H9 (cell line): ENCODE data around the gene C19orf81. TPM values are rescaled to one million over a fixed set of nuclear protein-coding genes. Genes with fewer than 3 reads are reported as not detected.
A peak's percentile ranks its signal among the peaks of the same experiment; 100 is the strongest.

Experiments
- DNase-seq: peaks from one replicate; pipeline ENCODE4 v3.0.0-alpha.2; 2017
- H2AFZ ChIP-seq: one replicate; pipeline ENCODE4 v1.6.1; 2013; ENCODE audit warnings: mild to moderate bottlenecking, low read length, control low read depth, moderate library complexity
- H2AK5ac ChIP-seq: 2 replicates; pipeline ENCODE4 v1.6.1; 2013; ENCODE audit warnings: low read length, control low read depth, mixed read lengths; ENCODE audit not compliant: insufficient read length
- H2BK120ac ChIP-seq: one replicate; pipeline ENCODE4 v1.6.1; 2013; ENCODE audit warnings: low read depth, mild to moderate bottlenecking, low read length, control low read depth, inconsistent platforms; ENCODE audit not compliant: poor library complexity, severe bottlenecking
- H2BK12ac ChIP-seq: 2 replicates; pipeline ENCODE4 v1.6.1; 2013; ENCODE audit warnings: low read length, control low read depth, mixed read lengths, low read depth; ENCODE audit not compliant: insufficient read length
- H2BK15ac ChIP-seq: 2 replicates; pipeline ENCODE4 v1.6.1; 2013; ENCODE audit warnings: low read depth, low read length, control low read depth
- H2BK20ac ChIP-seq: one replicate; pipeline ENCODE4 v1.6.1; 2013; ENCODE audit warnings: low read depth, mild to moderate bottlenecking, low read length, control low read depth, inconsistent platforms; ENCODE audit not compliant: poor library complexity, severe bottlenecking
- H2BK5ac ChIP-seq: 2 replicates; pipeline ENCODE4 v1.6.1; 2013; ENCODE audit warnings: low read length, control low read depth, mixed read lengths; ENCODE audit not compliant: insufficient read length
- H3K14ac ChIP-seq: 2 replicates; pipeline ENCODE4 v1.6.1; 2013; ENCODE audit warnings: low read length, control low read depth; ENCODE audit not compliant: insufficient read depth
- H3K18ac ChIP-seq: 2 replicates; pipeline ENCODE4 v1.6.1; 2013; ENCODE audit warnings: low read depth, mild to moderate bottlenecking, mixed read lengths, low read length, control low read depth; ENCODE audit not compliant: insufficient read length
- H3K23ac ChIP-seq: 2 replicates; pipeline ENCODE4 v1.6.1; 2013; ENCODE audit warnings: low read length, control low read depth, mixed read lengths, low read depth; ENCODE audit not compliant: insufficient read length
- H3K23me2 ChIP-seq: 2 replicates; pipeline ENCODE4 v1.6.1; 2013; ENCODE audit warnings: low read depth, mild to moderate bottlenecking, mixed read lengths, low read length, control low read depth; ENCODE audit not compliant: insufficient read length, poor library complexity, severe bottlenecking
- H3K27ac ChIP-seq: 2 replicates; pipeline ENCODE4 v1.5.1; 2013; ENCODE audit warnings: low read length, control low read depth, mixed read lengths, low read depth; ENCODE audit not compliant: insufficient read length
- H3K27me3 ChIP-seq: 2 replicates; pipeline ENCODE4 v1.6.1; 2013; ENCODE audit warnings: low read length, control low read depth, inconsistent platforms; ENCODE audit not compliant: insufficient read depth
- H3K4ac ChIP-seq: 2 replicates; pipeline ENCODE4 v1.6.1; 2013; ENCODE audit warnings: low read depth, mild to moderate bottlenecking, control low read depth, inconsistent platforms, low read length, moderate library complexity
- H3K4me1 ChIP-seq: 2 replicates; pipeline ENCODE4 v1.6.1; 2013; ENCODE audit warnings: low read length, control low read depth, inconsistent platforms; ENCODE audit not compliant: insufficient read depth
- H3K4me2 ChIP-seq: 2 replicates; pipeline ENCODE4 v1.6.1; 2013; ENCODE audit warnings: low read length, control low read depth, mixed read lengths; ENCODE audit not compliant: insufficient read length, insufficient read depth
- H3K56ac ChIP-seq: 2 replicates; pipeline ENCODE4 v1.6.1; 2013; ENCODE audit warnings: low read depth, mild to moderate bottlenecking, mixed read lengths, low read length, control low read depth; ENCODE audit not compliant: insufficient read length
- H3K79me1 ChIP-seq: 2 replicates; pipeline ENCODE4 v1.6.1; 2013; ENCODE audit warnings: low read depth, mild to moderate bottlenecking, moderate library complexity, low read length, control low read depth, inconsistent platforms; ENCODE audit not compliant: insufficient read depth, poor library complexity, severe bottlenecking
- H3K79me2 ChIP-seq: 2 replicates; pipeline ENCODE4 v1.6.1; 2013; ENCODE audit warnings: low read length, control low read depth, inconsistent platforms; ENCODE audit not compliant: insufficient read depth
- H3K9ac ChIP-seq: 2 replicates; pipeline ENCODE4 v1.6.1; 2013; ENCODE audit warnings: low read length, control low read depth, mixed read lengths; ENCODE audit not compliant: insufficient read length; ENCODE audit errors: extremely low read depth
- H3K9me3 ChIP-seq: one replicate; pipeline ENCODE4 v1.6.1; 2013; ENCODE audit warnings: low read depth, low read length, inconsistent platforms; ENCODE audit not compliant: control insufficient read depth
- H3T11ph ChIP-seq: one replicate; pipeline ENCODE4 v1.6.1; 2013; ENCODE audit warnings: mild to moderate bottlenecking, low read length, control low read depth, inconsistent platforms
- H4K20me1 ChIP-seq: one replicate; pipeline ENCODE4 v1.6.1; 2013; ENCODE audit not compliant: control insufficient read depth, insufficient read length, insufficient read depth
- H4K5ac ChIP-seq: 2 replicates; pipeline ENCODE4 v1.6.1; 2013; ENCODE audit warnings: low read depth, mild to moderate bottlenecking, mixed read lengths, low read length, control low read depth; ENCODE audit not compliant: insufficient read length
- H4K8ac ChIP-seq: replicated peaks from 2 replicates; pipeline ENCODE4 v1.6.1; 2013; ENCODE audit warnings: low read length, control low read depth, mixed read lengths, low read depth; ENCODE audit not compliant: insufficient read length
- H4K91ac ChIP-seq: 2 replicates; pipeline ENCODE4 v1.6.1; 2013; ENCODE audit warnings: low read depth, mild to moderate bottlenecking, moderate library complexity, mixed read lengths, low read length, control low read depth; ENCODE audit not compliant: insufficient read length
- H3K27ac Mint-ChIP-seq, 3 experiments: 2 replicates in 2 of 3; 3 replicates in 1 of 3; pipeline ENCODE4 v1.8.0; 2020 to 2021; ENCODE audit warnings: mixed read lengths in 3 of 3, mild to moderate bottlenecking in 1 of 3, moderate library complexity in 1 of 3
- H3K27me3 Mint-ChIP-seq: 2 replicates; pipeline ENCODE4 v1.8.0; 2021; ENCODE audit warnings: low read depth, mild to moderate bottlenecking, moderate library complexity, mixed read lengths
- H3K36me3 Mint-ChIP-seq, 3 experiments: 2 replicates in 2 of 3; 3 replicates in 1 of 3; pipeline ENCODE4 v1.8.0; 2020 to 2021; ENCODE audit warnings: low read depth in 3 of 3, mixed read lengths in 3 of 3; ENCODE audit not compliant: insufficient read depth in 1 of 3
- H3K4me1 Mint-ChIP-seq, 2 experiments: 2 replicates each; pipeline ENCODE4 v1.8.0; 2020; ENCODE audit warnings: mixed read lengths in 2 of 2
- H3K4me3 Mint-ChIP-seq, 2 experiments: 2 replicates in 1 of 2; 3 replicates in 1 of 2; pipeline ENCODE4 v1.8.0; 2020 to 2021; ENCODE audit warnings: mild to moderate bottlenecking in 2 of 2, mixed read lengths in 2 of 2, moderate library complexity in 1 of 2
- H3K9me3 Mint-ChIP-seq, 2 experiments: 2 replicates in 1 of 2; 3 replicates in 1 of 2; pipeline ENCODE4 v1.8.0; 2020; ENCODE audit warnings: mild to moderate bottlenecking in 2 of 2, mixed read lengths in 2 of 2, moderate library complexity in 1 of 2
- WGBS: extraction: QIAGEN DNeasy Blood & Tissue Kit; methylation state at CpG from one replicate; pipeline ENCODE4 v1.1.7; 2013; ENCODE audit warnings: missing lambda C conversion rate, low lambda C conversion rate, mixed read lengths; ENCODE audit not compliant: insufficient read length; ENCODE audit errors: extremely low coverage; 5-methylcytosine and 5-hydroxymethylcytosine counted together
- total RNA-seq: library from RNA; stranded (reverse); gene quantifications from 2 replicates; pipeline ENCODE4 v1.2.1, GENCODE V29; 2021
- TF ChIP-seq, protein P1 (sequence below): fragments of 200-600 bp; sonication (generic); conservative IDR thresholded peaks from 3 replicates; pipeline ENCODE4 v1.8.0; 2021; ENCODE audit warnings: antibody characterized with exemption, mild to moderate bottlenecking

Gene C19orf81
- total RNA-seq, 1 experiment from 2014 or later, result 11.0 TPM

- H2BK12ac ChIP-seq, result no peak overlapping the region
- WGBS, result no CpG with 5 or more reads among the region's 5 CpGs
- H3K9me3 Mint-ChIP-seq, result peaks cover 0 to 2% of the 10 kb centered on the region in 2 experiments; a peak in 2 of 5 replicates
These were observed 21.1 kb upstream of the C19orf81 start for GRCh38 chr19:50628146-50628545.

More at GRCh38 chr19:50628146-50628545, 21.1 kb upstream of the C19orf81 start:
- Histone ChIP-seq H3K27me3 (no peaks in the 10 kb centered on the region), H3K79me1 (no peaks in the 10 kb centered on the region), H3K14ac (no peak overlapping the region), H3K9me3 (no peaks in the 10 kb centered on the region), H3K56ac (no peak overlapping the region), H2BK15ac (no peak overlapping the region), H4K20me1 (no peaks in the 10 kb centered on the region), H3K4ac (no peak overlapping the region), H3K4me2 (no peak overlapping the region), H4K91ac (no peak overlapping the region), H2BK120ac (no peak overlapping the region), H3K4me1 (no peaks in the 10 kb centered on the region), H3T11ph (no peak overlapping the region), H3K18ac (no peak overlapping the region), H3K79me2 (no peaks in the 10 kb centered on the region), H3K9ac (no peak overlapping the region), H4K8ac (no peak overlapping the region), H2AK5ac (no peak overlapping the region), H2AFZ (no peak overlapping the region), H2BK20ac (no peak overlapping the region), H4K5ac (no peak overlapping the region), H3K27ac (no peak overlapping the region), H3K23ac (no peak overlapping the region), H2BK5ac (no peak overlapping the region), H3K23me2 (no peaks in the 10 kb centered on the region)
- H3K27me3 Mint-ChIP-seq, result peaks cover 29% of the 10 kb centered on the region
- H3K4me3 Mint-ChIP-seq, result no peak overlapping the region
- H3K36me3 Mint-ChIP-seq, result no peaks in the 10 kb centered on the region; a peak in 1 of 7 replicates
- no peak overlapping the region for H3K27ac Mint-ChIP-seq
- no peak for DNase-seq
- H3K4me1 Mint-ChIP-seq, result peaks cover 0 to 6% of the 10 kb centered on the region in 2 experiments; a peak in 1 of 4 replicates
- TF ChIP-seq, protein P1, sequence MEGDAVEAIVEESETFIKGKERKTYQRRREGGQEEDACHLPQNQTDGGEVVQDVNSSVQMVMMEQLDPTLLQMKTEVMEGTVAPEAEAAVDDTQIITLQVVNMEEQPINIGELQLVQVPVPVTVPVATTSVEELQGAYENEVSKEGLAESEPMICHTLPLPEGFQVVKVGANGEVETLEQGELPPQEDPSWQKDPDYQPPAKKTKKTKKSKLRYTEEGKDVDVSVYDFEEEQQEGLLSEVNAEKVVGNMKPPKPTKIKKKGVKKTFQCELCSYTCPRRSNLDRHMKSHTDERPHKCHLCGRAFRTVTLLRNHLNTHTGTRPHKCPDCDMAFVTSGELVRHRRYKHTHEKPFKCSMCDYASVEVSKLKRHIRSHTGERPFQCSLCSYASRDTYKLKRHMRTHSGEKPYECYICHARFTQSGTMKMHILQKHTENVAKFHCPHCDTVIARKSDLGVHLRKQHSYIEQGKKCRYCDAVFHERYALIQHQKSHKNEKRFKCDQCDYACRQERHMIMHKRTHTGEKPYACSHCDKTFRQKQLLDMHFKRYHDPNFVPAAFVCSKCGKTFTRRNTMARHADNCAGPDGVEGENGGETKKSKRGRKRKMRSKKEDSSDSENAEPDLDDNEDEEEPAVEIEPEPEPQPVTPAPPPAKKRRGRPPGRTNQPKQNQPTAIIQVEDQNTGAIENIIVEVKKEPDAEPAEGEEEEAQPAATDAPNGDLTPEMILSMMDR, result peak; percentile 23; the same call in 2 of the 3 replicates
